Effector CD8-positive, alpha-beta T cell (primary cell): ENCODE results near the gene DOCK1.

Experiments used
- DNase-seq: peaks from one replicate; lab custom pipeline; 2025; lab: John Stamatoyannopoulos, UW

DOCK1 gene

DNA sequence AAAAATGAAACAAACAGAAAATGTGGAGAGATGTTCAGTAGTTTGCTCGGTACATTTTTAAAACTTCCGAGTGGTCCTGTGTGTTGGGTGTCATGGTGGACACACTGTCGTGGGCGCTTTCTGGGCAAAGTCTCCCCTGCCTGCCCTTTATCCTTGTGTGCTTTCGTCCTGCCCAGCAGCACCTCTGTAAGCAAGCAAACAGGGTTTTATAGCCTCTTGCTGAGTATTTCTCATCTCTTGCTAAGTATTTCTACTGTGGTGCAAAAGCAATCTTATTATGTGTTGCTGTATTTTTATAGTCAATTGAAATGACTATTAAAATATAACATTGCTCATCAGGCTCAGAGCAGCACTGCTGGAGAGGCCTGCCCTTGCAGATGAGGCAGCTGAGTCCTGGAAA is 48.7 kb downstream of the DOCK1 start:
- no peak for DNase-seq

DNA sequence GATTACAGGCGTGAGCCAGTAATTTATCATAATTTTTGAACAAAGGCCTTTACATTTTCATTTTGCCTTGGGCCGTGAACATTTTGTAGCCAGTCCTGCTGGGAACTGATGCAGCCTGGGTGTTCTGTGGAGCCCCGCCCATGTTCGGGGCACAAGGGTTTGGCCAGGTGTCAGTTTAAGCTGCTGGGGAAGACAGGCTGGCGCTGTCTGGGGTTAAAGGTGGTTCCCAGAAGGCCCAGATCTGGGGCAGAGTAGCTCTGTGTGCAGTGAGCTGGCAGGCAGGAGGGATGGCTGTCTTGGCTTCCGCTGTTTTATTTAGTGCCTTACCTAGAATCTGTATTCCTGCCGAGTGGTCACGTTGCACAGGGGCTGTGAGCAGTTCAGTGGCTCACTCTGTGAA is 50.2 kb downstream of the DOCK1 start:
- no peak for DNase-seq

DNA sequence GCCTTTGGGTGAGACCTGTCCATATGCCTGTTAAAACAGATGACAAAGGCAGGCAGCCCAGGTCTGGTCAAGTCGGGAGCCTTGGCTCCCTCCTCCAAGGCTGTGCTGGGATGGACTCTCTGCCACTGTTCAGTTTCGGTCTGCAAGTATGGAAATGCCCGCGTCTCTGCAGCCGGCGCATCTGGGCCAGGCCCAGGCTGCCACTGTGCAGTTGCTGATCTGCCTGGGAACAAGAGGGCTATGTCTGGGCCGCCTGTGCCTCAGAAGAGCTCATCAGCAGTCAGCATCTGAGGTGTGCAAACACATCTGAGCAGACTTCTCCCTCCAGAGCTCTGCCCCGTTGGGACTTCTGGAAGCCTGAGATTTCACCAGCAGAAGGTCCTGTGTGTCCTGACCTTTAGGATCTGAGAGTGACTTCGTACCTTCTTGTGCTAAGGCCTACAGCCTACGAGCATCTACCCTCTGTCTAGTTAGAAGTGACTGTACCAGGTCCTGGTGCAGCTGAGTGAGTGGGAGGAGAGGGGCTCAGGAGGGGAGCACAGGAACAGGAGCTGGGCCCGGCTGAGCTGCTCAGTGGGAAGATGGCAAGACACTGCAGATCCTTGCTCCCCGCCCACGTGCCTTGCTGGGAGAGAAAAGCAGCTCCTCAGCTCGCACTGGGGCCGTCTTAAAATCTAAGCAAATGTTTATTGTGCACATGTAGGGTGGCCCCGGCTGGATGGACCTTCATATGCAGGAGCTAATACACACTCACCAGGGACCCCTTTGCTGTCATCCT is 50.9 kb downstream of the DOCK1 start:
- DNase-seq = no peak

DNA sequence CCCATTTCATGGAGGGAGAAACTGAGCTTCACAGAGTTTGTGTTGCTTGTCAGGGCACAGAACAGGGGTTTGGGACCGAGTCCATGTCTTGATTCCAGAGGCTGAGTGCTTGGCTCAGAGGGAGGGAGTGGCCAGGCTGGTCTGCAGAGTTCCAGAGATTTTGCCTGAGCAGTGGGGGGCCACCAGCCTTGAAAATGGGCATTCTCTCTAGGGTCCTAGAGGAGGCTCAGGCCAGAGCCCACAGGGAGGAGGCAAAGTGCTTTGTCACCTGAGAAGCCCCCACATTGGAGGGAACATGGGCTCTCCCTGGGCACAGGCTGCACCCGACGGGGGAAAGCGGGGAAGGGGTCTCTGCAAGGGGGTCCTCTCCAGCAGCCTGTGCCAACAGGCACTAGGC is 51.5 kb downstream of the DOCK1 start:
- no peak for DNase-seq

DNA sequence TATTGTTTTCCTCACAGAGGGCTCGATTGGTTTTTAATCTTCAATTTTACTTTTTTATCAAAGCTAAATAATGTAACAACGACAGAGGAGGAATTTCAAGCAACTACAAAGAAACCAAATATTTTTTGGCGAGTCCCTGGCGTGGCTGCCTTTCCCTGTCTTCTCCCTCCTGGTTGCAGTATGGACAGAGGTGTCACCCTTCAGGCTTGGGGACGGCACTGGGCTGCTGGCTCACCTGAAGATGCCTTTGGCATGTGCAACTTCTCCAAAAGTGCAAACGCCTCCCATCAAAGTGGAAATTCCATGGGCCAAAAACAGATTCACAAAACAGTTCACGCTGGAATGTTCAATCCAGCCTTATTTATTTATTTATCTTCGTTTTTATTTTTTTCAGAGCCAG is 51.9 kb downstream of the DOCK1 start:
- DNase-seq = no peak

DNA sequence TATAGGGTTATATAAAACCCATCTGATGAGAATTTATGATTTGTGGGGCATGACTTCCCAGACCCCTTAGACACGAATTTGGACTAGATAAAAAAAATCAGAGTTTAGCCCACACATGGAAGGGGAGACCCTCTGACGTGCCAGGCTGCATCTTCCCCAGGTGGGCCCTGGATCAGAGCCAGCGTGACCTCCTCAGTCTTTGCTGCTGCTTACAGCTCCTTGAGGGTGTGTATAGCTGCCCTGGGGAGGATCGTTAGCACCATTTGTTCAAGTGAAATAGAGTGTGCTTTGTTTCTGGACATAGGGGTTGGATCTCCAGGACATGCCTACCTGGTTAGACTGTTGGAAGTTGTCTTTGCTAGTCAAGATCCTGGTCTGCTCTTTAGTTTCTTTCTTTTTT is 54.2 kb downstream of the DOCK1 start:
- DNase-seq = no peak

DNA sequence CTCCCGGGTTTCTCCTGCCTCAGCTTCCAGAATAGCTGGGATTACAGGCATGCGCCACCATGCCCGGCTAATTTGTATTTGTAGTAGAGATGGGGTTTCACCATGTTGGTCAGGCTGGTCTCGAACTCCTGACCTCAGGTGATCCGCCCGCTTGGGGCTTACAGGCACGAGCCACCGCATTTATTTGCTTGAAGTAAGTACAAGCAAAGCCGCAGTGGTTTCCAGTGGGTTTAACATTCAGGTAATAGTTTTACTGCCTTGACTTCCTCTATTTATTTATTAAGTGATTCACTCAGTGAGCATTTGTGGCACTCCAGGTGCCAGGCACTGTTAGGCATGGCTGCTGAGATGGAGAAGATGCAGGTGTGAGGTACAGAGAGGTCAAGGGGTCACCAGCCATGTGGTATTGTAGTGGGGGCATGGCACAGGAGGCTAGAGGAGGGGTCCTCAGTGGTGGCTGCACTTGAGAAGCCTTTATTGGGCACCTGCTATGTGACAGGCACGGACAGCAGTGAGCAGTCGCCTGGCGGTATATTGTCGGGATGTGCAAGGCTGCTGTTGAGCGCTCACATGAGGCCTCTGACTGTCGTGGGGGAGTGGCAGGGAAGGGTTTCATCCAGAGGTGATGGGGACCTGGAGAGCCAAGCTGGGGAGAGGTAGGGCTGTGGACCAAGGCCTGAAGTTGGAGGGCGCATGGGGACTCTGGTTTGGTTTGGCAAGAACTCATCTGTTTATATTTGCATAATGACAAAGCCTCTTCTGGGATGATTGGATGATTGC is 54.9 kb downstream of the DOCK1 start:
- DNase-seq = no peak

DNA sequence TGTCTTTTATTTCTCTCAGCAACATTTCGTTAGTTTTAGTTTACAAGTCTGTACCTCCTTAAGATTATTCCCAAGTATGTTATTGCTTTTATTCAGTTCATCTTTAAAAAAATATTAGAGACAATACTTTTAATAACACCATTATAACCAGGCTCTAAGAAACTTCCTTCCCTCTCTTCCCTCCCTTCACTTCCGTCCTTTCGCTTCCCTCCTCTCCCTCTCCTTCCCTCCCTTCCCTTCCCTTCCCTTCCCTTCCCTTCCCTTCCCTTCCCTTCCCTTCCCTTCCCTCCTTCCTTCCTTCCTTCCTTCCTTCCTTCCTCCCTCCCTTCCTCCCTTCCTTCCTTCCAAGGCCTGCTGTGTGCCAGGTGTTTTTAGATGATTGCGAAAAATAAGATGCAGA is 58.1 kb downstream of the DOCK1 start:
- DNase-seq = no peak

DNA sequence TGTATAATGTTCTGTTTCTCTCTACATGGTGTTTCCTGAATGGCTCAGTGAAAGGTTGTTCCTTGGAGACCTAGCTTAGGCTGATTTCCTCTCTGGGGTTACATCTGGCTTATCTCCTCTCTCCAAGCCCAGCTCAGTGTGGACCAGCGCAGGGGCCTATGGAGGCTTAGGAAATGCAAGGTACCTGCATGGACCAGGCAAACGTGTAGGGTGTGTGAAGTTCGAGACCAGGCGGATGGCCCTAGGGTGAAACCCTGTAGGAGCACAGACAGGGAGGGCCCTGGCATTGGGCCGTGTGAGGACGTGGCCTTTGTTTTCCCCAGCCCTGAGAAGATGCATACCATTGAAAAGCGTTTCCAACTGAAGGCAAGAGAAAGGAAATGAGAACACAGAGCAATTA is 59.0 kb downstream of the DOCK1 start:
- no peak for DNase-seq

DNA sequence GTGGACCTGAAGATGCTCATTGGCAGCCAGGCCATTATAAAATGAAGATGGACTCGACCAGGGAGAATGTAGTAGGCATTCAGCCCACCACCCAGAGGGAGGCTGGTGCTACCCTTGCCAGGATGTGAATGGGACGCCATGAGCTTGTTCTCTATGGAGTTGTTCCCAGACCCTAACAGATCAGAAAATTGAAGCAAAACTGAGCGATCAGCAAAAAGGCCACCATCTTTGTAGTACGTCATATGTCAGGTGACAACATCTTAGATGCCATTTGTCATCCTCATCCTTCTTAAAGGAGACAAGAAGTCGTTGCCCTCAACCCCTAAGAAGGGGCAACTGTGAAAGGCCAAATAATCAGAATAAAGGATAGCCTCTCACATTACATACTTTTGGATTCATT is 61.7 kb downstream of the DOCK1 start:
- no peak for DNase-seq

DNA sequence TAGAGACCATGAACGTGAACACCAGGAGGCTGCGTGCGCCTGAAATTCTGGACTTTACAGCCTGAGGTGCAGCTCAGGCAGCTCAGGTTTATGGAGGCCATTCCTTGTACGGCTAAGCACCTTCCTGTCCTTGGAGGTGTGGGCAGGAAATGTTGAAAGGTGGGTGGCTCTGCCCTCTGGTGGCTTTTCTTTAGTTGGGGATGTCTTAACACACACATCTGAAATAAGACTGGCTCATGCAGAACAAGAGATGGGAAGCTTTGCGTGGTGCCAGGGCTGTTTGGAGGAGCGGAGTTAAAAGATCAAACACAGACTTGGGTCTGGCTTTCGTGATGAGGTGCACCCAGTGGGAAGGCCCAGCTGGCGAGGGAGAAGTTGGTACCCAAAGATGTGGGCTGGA is 64.1 kb downstream of the DOCK1 start:
- no peak for DNase-seq

DNA sequence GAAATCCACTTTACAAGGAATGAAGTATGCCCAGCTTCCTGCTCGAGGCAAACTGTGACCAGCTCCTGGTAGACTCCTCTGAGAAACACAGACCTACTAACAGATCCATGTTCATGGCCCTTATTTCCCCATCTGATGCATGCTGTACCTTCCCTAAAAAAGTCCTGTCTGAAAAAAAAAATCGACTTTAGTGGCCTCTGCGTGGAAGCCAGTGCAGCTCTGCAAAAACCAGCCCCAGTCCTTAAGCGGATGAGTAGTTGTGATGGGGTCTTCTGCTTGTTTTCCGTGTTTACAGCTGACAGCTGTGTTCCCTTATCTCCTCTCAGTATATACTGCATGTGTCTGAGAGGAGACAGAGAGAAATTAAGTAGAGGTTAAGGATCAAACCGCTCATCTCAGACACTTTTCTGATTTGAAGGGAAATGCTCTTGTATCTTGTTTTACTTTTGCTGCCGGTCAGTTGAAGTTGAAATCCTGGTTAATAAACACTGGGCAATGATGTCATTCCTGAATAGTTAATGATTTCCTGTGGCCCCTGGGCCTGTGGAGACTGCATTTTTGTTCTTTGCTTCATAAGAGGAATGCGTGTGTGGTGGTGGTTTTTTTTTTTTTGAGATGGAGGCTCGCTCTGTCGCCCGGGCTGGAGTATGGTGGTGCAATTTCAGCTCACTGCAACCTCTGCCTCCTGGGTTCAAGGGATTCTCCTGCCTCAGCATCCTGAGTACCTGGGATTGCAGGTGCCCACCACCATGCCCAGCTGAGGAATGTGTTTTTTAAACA is 67.6 kb downstream of the DOCK1 start:
- DNase-seq = no peak

DNA sequence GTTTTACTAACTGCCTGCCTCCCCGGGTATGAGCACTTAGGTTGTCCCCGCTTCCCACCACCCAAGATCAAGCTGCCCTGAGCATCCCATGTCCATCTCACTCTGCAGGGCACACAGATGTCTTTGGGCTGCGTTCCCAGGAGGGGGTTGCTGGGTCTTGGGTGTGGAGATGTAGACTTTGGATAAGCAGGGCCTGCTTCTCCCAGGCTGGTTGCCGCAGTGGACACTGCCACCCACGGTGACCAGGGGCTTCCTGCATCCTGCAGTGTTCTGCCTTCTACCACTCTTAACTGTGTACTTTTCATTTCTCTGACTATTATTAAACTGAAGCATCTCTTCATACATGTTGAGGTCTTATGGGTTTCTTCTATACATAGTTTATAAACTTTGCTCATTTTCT is 70.0 kb downstream of the DOCK1 start:
- DNase-seq = no peak

DNA sequence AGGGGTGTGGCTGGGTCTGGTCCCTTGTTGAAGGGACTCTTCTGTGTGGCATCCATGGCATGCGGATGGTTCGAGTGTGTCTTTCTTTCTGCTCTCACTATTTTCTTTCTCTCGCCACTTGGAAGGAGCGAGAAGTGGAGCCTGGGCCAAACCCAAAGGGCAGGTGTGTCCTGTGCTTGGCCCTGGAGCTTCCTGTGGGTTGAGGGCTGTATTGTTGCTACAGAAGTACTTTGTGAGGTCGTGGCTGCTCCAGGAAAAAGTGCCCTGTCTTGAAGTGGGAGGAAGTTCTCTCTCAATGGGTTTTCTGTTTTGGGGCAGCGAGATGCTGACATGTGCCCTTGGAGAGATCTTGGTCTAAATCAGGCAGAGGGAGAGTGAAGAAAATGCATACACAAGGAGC is 72.0 kb downstream of the DOCK1 start:
- no peak for DNase-seq

DNA sequence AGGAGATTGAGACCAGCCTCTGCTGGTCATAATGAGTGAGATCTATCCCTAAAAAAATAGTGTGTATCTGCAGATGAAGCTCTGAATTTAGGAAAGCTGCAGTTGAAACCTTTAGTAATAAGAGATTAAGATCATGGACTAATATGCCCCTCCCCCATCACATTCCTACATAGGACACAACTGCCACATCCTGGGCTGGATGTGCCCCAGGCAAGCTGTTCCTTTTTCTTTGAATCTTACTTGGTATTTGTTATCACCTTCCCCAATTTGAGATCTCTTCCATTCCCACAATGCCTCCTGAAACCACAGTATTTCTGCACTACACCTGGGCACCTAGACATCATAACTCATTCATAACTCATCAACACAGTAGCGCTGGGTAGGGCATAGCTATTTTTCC is 74.1 kb downstream of the DOCK1 start:
- DNase-seq = no peak

DNA sequence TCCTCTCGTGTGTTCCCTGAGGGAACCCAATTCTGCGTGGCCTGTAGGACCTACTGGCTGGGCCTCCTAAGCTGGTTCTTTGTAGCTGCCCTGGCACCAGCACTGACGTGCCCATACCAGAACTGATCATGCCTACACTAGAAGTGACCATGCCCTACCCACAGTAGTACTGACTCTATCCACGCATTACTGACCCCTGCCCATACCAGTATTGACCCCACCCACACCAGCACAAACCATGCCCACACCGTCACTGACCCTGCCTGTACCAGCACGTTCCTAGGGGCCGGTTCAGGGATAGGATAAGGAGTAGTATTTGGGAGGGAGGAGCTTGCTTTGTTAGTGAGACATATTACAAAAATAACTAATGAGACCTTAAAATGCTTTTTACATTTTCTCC is 88.0 kb downstream of the DOCK1 start:
- DNase-seq = no peak

DNA sequence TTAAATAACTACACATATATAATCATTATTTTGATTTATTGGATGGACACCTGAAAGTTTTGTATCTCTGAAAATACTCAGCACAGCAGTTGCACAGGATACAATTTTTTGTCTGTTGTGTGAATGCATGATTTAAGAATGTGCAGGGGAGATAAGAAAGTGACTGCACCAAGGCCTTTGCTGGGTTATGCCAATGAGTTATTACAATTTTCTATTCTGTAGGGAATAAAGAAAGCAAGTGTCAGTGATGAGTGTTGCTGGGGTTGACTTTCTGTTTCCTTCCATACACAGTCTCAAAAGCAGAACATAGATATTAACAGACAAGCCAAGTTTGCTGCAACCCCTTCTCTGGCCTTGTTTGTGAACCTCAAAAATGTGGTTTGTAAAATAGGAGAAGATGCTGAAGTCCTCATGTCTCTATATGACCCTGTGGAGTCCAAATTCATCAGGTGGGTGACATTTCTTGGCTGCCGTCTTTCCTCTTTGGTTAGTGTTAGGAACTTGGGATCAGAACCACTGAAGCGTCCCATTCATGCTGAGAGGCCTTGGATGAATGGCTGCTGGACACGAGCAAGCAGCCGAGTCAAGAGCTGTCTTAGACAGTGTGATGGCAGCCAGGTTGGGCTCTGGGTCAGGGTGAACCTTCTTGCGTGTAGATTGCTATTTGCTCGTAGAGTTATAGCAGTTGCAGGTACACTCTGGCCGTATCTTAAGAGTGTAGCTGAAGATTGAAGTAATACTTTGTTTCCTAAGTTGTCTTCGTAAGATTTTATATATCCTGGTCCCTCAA is 92.8 kb downstream of the DOCK1 start:
- DNase-seq = no peak

DNA sequence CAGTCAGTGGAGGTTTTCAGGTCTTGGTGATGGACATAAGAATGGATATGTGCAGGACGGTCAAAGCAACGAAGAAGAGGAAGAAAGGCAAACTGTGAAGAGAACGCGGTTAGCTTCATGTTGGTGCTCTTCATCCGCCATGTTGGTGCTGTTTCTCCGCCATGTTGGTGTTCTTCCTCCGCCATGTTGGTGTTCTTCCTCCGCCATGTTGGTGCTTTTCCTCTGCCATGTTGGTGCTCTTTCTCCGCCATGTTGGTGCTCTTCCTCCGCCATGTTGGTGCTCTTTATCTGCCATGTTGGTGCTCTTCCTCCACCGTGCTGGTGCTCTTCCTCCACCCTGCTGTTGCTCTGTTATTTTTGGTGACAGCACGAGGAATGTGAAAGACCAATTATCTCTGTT is 95.4 kb downstream of the DOCK1 start:
- DNase-seq = no peak

DNA sequence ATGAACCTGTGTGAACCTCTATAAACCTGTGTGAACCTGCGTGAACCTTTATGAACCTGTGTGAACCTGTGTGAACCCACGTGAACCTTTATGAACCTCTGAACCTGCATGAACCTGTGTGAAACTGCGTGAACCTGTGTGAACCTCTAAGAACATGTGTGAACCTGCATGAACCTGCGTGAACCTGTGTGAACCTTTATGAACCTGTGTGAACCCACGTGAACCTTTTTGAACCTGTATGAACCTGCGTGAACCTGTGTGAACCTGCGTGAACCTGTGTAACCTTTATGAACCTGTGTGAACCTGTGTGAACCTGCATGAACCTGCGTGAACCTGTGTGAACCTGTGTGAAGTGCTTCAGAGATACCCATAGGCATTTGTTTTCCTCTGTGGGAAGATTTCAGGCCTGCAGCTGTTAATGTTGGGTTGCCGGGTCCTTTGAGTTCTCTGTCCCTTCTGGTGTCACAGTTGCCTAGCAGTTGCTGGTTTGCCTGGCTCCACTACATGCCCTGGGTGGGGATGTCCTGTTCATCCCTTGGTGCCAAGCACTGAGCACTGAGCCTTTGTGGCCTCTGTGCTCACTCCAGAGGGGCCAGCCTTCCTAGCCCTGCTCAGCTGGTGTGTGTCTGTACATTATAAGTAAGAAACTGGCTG is 97.9 kb downstream of the DOCK1 start:
- DNase-seq = no peak

DNA sequence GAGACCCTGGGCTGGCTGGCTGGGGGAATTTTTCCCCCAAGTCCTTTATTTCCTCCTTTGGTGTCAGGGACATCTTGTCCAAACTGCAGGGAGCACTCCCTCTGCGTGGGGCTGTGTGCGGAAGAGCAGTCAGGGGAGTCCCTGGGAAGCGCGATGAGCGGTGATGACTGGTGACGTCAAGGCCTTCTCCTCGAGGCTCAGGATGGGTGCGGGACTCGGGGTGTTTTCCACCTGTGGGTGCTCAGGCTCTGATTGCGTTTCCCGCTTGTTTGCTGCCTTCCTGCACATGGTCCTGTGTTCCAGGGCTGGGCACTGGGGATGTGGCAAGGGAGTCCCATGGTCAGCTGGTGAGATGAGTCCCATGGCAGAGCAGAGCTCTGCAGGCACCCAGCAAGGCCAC is 101.2 kb downstream of the DOCK1 start:
- DNase-seq = no peak

DNA sequence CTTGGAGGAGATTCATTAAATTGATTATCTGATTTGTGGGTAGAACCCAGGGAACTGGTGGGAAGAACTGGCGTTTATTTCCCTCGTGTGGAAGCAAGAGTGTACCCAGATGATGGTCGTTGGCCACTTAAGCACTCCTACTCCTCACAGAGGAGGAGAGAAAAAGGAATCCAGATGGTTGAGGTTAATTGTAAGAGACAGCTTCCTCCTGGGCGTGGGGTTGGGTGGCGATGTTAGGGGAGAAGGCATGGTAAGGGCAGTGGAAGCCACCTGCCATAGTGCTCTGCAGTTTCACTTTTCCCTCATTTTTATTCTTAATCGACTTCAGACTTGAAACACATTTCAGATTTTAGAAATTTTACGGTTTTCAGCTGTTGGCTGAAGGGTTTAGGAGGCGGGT is 104.1 kb downstream of the DOCK1 start:
- DNase-seq = no peak

DNA sequence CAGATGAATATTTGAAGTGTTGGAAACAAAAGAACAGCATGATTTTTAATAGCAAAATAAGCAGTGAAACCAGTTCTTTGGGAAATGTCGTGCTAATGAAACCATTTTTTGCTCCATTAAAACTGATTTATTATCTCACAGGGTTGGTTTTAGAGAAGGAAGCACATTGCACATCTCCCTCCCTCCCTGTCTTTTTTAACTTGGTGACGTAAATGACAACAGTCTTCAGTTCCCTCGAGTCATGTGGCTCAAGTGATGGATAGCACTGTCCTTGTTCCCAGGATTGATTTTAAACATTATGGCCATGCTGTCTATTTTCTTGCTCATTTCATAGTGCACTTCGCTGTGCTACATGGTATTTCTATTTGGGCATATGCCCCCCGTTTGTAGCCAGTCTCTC is 105.9 kb downstream of the DOCK1 start:
- DNase-seq = no peak
